NCI-H345 treated with DMSO at 0.1 percent for 48 hours (cell line): ENCODE data around the gene LEF1.

Experiments used
- DNase-seq: peaks from one replicate; lab custom pipeline; 2025; ENCODE audit not compliant: unreplicated experiment; lab: John Stamatoyannopoulos, UW

The LEF1 gene

DNA sequence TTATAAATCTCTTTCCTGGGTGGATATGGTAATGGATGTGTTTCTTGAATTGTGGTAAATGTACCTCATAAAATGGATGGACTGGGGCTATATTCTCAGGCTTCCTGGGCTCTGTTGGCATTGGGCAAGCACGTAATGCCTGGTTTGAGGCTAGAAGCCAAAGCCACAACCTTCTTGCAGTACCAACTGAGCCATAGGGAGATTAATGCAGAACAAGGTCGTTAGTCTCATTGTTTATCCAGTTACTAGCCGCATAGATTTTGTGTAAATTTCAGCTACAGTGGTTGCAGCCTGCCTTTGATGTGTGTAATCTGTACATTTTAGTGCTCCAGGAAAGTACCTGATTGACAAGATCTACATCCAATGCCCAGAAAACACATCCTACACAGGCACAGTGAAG lies 7.2 kb upstream of the LEF1 start:
- no peak for DNase-seq

DNA sequence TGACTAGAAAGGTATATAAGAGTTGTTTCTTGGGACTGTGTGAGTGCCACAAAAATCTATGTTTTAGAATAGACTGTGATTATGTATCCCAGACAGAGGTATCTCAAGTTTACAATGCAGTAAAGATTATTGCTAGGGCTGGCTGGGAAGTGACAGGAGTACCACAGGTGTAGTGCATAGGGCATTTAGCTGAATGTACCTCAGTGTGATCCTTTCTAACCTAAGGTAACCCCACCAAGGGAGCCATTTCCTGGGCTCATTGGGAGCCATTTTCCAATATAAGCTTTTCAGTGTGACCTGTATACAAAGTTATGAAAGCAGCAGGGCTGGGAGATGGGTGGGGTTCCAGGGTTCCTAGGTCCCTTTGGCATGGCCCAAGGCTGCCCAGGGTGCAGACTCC lies 6.1 kb upstream of the LEF1 start:
- DNase-seq: no peak

DNA sequence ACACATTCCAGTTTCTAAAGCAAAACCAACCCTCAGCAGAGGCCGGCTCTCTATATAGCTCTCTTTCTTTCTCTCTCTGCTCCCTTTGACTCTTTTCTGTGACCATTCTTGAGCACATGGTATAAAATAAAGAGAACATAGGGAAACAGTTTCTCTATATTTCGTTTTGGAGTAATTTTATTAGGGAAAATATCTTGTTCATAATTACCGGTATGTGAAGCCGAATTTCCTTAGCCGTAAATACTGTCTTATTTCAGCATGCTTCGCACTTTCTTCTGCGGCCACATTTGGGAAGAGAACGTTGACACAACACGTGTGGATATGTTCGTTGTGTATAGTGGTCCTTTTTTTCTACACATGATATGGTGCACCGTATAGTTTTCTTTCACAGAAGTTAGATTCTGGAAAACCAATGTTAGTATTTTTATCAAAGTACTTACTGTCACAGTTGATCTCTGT lies 4.9 kb upstream of the LEF1 start:
- DNase-seq: no peak

DNA sequence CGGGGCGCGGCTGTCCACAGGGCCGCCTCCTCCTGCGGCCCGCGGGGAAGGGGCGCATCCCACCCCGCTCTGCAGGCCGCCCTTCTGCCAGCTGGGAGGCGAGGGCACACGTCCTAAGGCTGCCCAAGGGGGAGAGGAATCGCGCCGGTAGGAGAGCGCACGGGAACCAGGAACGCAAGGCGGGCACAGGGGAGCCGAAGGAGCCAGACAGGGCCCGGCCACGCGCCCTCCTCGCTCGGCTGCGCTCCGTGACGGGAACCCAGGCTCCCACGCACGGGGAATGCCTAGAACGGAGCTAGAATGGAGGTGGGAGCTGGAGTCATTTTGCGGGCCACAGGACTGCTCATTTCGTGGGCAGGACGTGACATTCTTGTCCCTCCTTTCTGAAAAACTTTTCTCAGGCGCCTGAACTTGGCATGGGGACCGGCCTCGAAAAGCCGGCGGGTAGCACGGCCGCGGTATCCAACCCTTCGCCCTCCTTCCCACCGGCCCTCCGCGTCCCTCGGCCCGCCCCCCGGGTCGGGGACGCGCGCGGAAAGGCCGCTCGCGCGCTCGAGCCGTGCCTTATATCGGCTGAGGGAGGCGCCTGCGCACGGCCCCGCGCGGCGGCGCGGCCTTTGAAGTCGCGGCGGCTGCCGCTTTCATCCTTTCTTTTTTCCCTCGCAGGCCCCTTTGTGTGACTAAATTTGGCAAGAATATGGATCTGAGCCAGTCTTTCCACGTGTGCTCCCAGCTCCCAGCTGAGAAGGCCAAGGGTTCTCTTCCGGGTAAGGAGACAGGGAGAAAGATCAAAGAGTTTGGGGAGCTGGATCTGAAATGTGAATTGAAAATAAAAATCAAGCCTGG lies 4.2 kb upstream of the LEF1 start:
- DNase-seq: no peak

DNA sequence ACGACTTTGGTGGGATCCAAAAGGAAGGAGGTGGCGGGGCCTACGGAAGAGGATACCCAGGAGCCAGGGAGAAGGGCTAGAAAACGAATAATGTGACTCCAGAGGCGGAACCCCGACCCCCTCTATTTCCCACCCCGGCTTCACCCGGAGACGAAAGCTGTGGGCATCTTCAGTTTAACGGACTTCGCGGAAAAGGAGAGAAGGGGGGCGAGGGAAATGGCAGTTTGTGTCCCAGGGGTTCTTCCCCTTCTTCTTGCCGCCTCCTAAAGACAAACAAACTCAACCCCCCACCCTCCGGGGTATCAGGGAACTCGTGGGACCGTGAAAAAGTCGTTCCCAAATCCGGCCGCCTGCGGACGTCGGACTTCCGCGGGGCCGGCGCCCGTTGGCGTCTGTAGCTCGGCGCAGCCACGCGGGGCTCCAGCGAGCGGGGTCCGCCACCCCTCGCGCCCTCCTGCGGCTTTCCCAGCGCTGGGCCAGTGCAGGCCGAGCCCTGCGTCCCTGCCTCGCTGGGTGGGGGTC lies 3.6 kb upstream of the LEF1 start:
- DNase-seq: no peak

DNA sequence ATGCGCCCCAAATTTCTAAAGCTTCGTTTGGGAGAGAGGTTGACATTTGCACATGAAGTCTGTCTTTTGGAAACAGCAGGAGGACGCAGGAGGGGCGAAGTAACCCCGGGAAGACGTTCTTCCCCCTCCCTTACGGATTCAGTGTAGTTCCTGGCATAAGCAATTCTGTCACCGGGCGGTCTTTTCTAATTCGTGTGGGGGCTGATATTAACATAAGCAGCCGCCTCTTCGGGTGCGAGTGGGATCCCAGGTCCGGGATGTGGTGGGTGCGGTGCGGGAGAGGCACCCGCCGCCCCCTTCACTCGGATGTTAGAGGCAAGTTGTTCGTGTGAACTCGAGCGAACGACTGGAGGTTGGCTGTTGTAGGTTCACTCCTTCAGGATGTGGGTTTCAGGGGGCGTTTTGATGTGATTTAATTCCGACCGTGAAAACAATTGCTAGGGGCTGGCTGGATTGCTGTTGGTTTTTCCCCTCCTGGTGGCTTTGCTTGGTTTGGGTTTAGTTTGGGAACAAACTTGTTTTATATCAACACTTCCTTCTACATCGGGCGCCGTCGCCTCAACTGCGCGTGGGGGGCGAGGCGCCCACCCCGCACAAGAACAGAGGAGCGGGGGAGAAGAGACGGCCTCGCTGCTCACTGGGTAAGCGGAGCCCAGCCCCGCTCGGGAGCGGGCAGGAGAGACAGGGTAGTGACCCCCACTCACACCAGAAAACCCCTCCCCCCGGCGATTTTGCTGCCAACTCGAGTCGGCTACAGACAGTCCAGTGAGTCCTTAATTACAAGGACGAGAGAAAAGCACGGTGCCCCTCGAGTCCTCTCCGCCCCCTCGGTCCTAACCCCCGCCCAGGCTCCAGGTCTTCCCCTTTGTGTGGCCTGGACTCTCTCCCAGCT lies 2.9 kb upstream of the LEF1 start:
- no peak for DNase-seq

DNA sequence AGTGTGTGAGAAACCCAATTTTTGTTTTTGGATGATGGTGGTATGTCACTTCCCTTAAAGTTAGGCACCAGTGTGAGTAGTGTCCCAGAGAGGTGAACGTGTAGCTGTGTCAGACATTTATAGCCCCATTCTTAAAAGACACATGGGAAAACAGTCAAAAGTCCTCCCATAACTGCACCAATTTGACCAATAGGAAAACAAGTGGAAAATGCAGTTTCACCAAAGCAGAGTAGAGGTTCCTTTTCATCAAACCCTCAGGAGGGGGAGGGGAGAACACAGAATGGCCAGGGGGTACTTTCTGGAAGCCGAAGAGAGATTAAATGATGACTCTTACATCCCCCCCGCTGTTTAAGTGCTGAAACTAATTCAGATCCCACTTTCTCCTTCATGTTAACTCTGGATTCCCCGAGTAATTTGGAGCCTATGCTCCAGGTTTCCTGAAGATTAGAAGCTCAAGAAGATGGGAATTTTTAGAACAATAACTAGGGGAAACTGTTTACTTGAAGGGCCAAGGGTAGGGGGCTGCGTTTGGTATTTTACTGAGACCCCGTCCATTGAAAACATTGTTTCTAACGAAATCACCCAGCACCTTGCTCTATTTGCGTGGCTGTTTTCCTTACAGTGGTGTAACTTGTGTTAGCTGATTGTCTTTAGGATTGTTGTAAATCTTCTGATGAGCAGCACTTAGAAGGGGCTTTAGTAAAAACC lies 2.1 kb upstream of the LEF1 start:
- DNase-seq: no peak

DNA sequence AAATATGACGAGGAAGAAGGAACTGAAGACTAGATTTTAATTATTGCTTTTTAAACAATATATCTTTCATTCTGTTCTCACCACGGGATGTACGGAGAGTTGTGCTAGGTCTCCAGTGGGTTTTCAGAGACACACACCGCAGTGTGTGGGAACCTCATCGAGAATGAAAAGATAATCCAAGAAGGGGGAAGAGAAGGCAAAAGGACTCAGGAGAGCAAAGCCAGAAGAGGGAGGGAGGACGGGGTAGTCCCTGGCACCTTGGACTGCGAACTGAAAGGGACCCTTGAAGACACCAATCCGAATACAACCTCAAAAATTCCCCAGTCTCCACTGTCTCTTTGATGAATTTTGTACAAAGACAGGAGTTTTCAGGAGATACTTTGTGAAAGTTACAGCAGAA lies 932 bp upstream of the LEF1 start:
- DNase-seq: no peak

DNA sequence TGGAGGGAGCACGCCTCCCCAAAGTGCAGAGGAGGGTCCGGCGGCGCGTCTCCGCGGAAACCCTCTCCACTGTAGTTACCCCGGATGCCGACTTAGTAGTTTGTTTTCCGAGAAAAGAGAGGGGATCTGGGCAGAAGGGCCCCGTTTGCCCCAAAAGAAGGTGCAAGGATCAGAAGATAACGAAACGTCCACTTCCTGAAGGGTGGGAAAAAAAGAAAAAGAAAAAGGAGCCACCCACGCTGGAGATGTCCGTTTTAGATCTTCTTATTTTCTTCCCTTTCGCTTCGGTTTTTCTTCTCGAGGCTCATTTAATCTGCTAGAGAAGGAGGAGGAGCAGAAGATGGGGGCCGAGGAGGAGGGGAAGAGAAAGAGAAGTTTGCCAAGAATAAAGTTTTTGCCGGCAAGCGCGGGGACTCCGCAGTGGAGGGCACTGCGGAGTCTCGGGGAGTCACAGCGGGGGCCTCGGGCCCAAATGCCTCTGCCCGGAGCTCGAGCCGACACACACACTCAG lies 517 bp downstream of the LEF1 start:
- no peak for DNase-seq

DNA sequence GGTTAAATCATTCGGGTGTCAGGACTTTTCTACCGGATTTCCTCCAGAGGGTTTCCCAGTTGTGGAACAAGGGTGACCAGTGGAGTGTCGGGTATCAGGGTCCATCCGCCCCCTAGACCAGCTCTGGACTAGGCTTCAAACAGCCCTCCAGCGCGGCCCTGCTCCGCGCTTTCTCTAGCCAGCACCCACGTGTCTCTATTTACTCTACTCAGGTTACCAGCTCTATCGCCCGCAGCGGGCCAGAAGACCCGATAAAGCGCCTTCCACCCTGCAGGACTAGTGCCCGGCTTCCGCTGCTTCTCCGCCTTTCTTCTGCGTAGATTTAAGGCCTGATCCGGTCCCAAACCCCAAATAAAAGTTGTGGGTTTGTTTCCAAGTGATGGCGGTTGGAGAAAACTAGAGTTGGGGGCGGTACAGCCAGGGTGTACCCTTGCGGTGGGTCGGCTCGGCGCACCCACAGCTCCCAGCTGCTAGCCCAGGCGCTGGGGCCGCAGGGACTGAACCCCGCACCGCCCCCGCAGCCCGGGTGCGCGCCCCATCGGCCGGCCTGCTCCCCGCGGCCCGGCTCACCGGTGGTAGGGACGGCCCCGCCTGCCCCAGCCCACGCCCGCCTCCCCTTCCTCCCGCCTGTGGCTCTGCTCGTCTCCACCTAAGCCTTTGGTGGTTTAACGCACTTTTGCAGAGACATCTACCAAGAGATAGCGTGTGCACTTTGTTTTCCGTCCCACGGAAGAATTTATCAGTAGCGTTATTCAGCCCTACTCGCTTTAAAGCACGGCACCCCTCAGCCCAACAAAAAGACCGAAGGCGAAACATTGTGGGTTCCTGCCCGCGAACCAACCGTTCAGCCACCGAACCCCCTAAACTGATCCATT lies 2.1 kb downstream of the LEF1 start:
- DNase-seq: no peak

DNA sequence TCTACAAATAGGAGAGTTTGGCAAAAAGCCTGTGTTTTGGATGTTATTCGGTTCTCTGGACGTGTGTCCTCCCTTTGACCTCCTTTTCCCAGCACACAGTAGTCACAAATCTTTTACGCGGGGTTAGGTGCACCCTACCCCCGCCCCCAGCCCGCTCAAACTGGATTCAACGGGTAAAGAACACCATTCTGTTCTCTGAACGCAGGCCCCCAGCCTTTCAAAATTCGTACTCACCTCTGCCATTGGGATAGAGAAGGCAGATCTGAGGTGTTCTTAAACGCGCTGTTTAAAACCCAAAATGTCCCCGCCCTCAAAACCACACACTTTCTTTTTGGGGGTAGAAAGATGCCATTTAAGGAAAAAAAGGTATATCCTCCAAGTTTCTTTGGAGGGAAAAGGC lies 2.7 kb downstream of the LEF1 start:
- DNase-seq: no peak

DNA sequence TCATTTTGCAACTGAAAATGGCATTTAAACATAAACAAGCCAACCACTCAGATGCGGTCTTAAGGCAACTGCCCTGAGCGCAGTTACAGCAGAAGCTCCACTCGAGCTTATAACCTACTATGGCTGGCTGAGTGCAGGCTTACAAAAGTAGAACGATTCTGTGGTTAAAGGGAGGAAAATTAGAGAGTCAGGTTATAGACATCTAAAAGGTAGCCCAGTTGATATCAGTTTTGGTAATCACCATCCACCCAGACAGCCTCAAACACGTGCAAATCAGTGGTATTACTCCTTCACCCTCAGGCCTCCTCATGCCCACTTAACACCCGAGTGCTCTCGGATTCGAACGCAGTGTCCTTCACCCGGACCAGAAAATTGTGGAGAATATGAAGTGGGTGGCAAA lies 3.1 kb downstream of the LEF1 start:
- no peak for DNase-seq

DNA sequence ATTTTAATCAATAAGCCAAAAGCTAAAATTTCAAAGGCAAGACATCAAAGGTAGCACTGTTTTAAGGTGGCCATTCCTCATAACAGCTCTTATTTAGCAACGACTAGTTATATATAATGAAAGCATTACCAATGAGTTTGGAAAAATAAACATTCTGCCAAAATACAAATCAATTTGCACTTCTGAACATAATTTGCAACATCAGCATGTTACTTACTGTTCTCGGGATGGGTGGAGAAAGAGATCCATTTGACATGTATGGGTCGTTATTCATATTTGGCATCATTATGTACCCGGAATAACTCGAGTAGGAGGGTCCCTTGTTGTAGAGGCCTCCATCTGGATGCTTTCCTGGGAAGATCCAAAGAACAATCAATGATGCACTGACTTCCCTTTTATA lies 5.4 kb downstream of the LEF1 start:
- no peak for DNase-seq

DNA sequence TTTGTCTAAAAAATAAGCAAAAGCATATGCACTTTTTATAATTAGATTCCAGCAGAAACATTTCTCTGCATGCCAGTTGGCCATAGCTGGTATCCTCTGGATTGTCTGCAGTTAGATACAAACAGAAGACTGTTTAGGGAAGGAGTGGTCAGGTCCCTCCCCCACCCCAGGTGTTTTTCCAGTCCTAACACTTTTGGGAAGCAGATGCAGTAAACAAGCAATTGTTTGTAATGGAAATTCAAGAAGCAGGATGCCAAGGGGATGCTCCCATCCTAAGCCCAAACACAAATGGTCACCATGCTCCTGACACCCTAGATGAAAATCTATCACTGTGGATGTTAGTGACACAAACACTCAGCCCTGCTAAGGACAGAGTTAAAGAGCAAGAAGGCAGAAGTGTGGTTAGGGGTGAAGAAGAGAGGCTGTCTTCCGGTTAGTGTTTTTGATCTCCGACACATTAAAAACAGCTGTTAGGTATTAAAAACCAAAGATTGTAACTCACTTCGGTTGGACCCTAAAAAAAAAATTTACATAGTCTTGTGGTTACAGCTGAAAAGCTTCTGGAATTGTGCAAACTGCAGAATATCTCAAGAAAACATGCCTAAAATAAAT lies 7.9 kb downstream of the LEF1 start:
- DNase-seq: no peak

DNA sequence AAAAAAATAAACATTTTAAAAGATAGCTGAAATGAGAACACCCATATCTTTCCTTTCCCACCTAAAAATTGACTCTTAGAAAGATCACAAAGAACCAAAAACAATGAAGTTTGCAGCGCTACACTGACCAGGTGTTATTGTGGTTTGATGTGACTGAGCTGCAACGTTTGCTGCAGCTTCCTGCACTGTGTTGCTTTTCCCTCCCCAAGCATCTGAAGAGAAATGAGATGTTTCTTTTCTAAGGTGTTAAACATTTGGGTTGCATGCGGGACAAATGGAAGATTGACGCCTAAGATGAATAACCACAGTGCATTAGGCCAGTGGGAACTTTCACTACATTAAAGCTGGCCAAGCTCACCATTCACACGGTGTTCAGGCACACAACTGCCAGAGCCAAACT lies 8.9 kb downstream of the LEF1 start:
- no peak for DNase-seq

DNA sequence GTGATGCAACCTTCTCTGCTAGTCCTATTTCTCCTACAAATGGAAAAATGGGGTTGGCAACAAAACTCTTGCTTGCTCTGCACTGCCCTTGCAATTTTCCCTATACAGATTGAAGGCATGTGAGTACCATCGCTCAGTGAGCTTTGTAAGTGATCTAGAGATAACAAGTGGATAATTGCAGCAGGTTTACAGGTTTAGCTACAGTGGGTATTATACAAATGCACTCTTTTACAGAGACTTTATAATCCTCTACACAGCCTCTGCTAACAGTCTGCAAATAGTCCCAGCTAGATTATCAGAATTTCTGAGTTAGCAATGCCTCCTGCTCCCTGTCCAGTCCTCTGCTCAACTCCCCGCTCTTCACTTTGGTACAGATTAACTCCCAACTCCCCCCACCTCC lies 11.1 kb downstream of the LEF1 start:
- no peak for DNase-seq

DNA sequence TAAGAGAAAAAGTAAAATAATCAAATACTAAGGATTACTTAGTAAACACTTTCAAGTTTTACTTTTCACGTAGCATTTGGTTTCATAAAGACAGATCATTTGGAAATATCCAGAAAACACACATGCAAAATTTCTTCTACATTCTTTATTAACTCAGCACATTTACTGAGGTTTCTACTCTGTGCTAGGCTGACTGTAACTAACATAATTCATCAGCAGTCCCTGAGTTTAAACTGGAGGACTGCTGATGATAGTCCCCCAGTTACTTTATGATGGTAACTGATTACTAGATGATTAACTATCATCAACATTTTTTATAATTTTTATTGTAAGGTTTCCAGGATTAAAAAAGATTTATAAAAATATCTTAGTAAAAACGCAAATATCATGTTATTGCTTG lies 12.3 kb downstream of the LEF1 start:
- DNase-seq: no peak

DNA sequence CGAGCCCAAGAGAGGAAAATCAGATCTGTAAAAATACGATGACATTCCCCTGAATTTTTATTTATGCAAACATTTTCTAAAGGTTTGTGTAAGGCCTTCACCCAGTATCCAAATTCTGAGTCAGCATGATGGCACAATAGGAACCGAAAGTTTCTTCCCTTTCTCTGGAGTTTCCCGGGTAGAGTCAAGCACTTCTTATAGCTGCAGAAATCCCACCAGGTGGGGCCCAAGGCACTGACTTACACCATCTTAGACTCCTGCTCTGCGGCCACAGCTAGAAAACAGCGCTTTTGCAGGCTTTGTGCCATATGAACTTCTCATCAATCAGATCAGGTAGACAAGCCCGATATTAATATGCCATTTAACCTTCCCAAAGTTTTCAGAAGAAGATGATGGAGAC lies 13.4 kb downstream of the LEF1 start:
- no peak for DNase-seq

DNA sequence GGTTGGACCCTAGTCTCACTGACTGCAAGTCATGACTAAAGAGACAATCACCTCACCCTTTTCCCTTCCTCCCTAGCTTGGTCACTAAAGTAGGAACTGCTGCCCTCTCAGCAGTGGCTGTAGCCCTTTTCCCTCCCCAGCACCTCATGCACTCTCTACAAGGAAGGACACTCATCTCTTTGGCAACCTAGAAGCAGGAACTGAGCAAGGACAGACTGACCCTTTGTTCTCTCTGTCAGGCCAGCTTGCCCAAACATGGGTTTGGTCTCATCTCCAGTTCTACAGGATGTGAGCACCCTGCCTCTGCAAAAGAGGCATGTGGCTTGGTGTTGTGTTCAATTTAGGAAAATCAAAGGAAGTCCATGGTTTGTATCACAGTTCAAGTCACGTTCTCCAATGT lies 15.8 kb downstream of the LEF1 start:
- DNase-seq: no peak
